DND-41 (cell line): ENCODE results near the gene SLC17A4.

Source experiments
- ATAC-seq: fragments of 200-7000 bp; cut with Tn5 transposase; 3 replicates; pipeline ENCODE4 v1.9.1; 2021; ENCODE audit warnings: low read depth; ENCODE audit not compliant: insufficient read depth
- DNase-seq: peaks from one replicate; pipeline ENCODE4 v3.0.0-alpha.2; 2020
- H2AFZ ChIP-seq: 2 replicates; pipeline ENCODE4 v1.6.0; 2012; ENCODE audit warnings: low read depth, low read length
- H3K27ac ChIP-seq: 2 replicates; pipeline ENCODE4 v1.5.1; 2012; ENCODE audit warnings: low read length, inconsistent platforms
- H3K27me3 ChIP-seq: fragments of 200-600 bp; sonication (generic); 2 replicates; pipeline ENCODE4 v1.6.0; 2012; ENCODE audit warnings: low read length, mild to moderate bottlenecking, inconsistent platforms; ENCODE audit not compliant: insufficient read depth, poor library complexity
- H3K36me3 ChIP-seq: 2 replicates; pipeline ENCODE4 v1.5.1; 2012; ENCODE audit warnings: low read length, inconsistent platforms; ENCODE audit not compliant: insufficient read depth
- H3K4me1 ChIP-seq: 2 replicates; pipeline ENCODE4 v1.5.1; 2012; ENCODE audit warnings: mild to moderate bottlenecking, low read length; ENCODE audit not compliant: insufficient read depth
- H3K4me2 ChIP-seq: 2 replicates; pipeline ENCODE4 v1.6.0; 2012; ENCODE audit warnings: mild to moderate bottlenecking, moderate library complexity, low read length, inconsistent platforms; ENCODE audit not compliant: insufficient read depth
- H3K4me3 ChIP-seq, 2 experiments: fragments of 200-600 bp in 1 of 2; shearing (Covaris generic) in 1 of 2; 2 replicates each; pipeline ENCODE4 v1.5.1; 2012 to 2016; ENCODE audit warnings: inconsistent platforms in 2 of 2, low read length in 2 of 2, mild to moderate bottlenecking in 2 of 2, low read depth in 1 of 2, moderate library complexity in 1 of 2
- H3K79me2 ChIP-seq: 2 replicates; pipeline ENCODE4 v1.6.0; 2012; ENCODE audit warnings: low read length, inconsistent platforms; ENCODE audit not compliant: insufficient read depth
- H3K9ac ChIP-seq: 2 replicates; pipeline ENCODE4 v1.6.0; 2012; ENCODE audit warnings: low read depth, mild to moderate bottlenecking, inconsistent platforms, low read length, moderate library complexity
- H3K9me3 ChIP-seq: 2 replicates; pipeline ENCODE4 v1.5.1; 2012; ENCODE audit warnings: low read length, moderate library complexity, mild to moderate bottlenecking, inconsistent platforms; ENCODE audit not compliant: insufficient read depth, severe bottlenecking
- H4K20me1 ChIP-seq: 2 replicates; pipeline ENCODE4 v1.6.0; 2012; ENCODE audit warnings: low read length; ENCODE audit not compliant: insufficient read depth
- EZH2 ChIP-seq: IDR thresholded peaks from 3 replicates; pipeline ENCODE4 v1.6.1; 2012; ENCODE audit warnings: borderline replicate concordance, low read depth, mild to moderate bottlenecking, moderate library complexity, low read length, inconsistent platforms; ENCODE audit not compliant: severe bottlenecking
- TF ChIP-seq, protein P1 (sequence below): IDR thresholded peaks from 2 replicates; pipeline ENCODE4 v1.5.1; 2012; ENCODE audit warnings: borderline replicate concordance, low read length, moderate library complexity, mild to moderate bottlenecking; ENCODE audit not compliant: poor library complexity, severe bottlenecking; ENCODE audit errors: extremely low read depth

The SLC17A4 gene

DNA sequence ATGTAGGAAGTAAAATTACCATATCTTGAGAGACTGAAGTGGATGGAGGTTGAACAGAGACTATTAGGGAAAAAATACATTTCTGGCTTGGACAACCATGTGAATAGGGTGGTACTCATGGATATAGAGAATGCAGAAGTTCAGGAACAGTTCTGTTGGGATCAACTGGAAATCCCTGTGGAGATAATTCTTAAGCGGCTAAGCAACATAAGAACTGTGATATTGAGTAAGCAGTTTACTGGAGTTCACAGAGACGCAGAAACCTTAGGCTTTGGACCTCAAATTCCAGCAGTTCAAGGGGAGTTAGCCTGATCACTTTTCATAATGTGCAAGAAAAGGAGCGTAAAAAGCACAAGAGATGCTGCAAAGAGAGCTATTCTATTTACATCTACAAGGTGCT, 23.6 kb upstream of the SLC17A4 start:
- Histone ChIP-seq H3K9me3 (no peaks in the 10 kb centered on the region), H3K4me2 (no peak overlapping the region), H3K79me2 (no peaks in the 10 kb centered on the region), H3K9ac (no peak overlapping the region), H4K20me1 (no peaks in the 10 kb centered on the region), H3K4me3 (no peak overlapping the region), H3K27me3 (peaks cover 6% of the 10 kb centered on the region), H3K27ac (no peak overlapping the region), H3K36me3 (no peaks in the 10 kb centered on the region), H2AFZ (no peak overlapping the region), H3K4me1 (no peaks in the 10 kb centered on the region)
- no peak for ATAC-seq
- no peak for DNase-seq
- TF ChIP-seq, protein P1, sequence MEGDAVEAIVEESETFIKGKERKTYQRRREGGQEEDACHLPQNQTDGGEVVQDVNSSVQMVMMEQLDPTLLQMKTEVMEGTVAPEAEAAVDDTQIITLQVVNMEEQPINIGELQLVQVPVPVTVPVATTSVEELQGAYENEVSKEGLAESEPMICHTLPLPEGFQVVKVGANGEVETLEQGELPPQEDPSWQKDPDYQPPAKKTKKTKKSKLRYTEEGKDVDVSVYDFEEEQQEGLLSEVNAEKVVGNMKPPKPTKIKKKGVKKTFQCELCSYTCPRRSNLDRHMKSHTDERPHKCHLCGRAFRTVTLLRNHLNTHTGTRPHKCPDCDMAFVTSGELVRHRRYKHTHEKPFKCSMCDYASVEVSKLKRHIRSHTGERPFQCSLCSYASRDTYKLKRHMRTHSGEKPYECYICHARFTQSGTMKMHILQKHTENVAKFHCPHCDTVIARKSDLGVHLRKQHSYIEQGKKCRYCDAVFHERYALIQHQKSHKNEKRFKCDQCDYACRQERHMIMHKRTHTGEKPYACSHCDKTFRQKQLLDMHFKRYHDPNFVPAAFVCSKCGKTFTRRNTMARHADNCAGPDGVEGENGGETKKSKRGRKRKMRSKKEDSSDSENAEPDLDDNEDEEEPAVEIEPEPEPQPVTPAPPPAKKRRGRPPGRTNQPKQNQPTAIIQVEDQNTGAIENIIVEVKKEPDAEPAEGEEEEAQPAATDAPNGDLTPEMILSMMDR: no peak
- no peak for TF ChIP-seq EZH2

DNA sequence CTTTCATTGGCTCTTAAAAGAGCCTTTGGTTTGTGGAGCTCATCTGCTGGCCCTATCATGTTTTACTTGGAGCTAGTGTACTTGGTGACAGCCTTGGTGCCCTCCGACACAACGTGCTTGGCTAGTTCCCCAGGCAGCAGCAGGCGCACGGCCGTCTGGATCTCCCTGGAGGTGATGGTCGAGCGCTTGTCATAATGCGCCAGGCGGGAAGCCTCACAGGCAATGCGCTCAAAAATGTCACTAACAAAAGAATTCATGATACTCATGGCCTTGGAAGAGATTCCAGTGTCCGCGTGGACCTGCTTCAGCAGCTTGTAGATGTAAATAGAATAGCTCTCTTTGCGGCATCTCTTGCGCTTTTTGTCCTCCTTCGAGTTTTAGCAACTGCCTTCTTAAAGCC, 22.8 kb upstream of the SLC17A4 start:
- TF ChIP-seq, protein P1: no peak
- no peak for TF ChIP-seq EZH2
- ATAC-seq: no peak
- Histone ChIP-seq H3K27me3 (peaks cover 6% of the 10 kb centered on the region), H3K9ac (no peak overlapping the region), H3K4me3 (no peak overlapping the region), H3K27ac (no peak overlapping the region), H3K4me2 (no peak overlapping the region), H2AFZ (no peak overlapping the region), H3K79me2 (no peaks in the 10 kb centered on the region), H3K4me1 (no peaks in the 10 kb centered on the region), H3K9me3 (peaks cover 6% of the 10 kb centered on the region), H3K36me3 (no peaks in the 10 kb centered on the region), H4K20me1 (no peaks in the 10 kb centered on the region)
- DNase-seq: no peak

DNA sequence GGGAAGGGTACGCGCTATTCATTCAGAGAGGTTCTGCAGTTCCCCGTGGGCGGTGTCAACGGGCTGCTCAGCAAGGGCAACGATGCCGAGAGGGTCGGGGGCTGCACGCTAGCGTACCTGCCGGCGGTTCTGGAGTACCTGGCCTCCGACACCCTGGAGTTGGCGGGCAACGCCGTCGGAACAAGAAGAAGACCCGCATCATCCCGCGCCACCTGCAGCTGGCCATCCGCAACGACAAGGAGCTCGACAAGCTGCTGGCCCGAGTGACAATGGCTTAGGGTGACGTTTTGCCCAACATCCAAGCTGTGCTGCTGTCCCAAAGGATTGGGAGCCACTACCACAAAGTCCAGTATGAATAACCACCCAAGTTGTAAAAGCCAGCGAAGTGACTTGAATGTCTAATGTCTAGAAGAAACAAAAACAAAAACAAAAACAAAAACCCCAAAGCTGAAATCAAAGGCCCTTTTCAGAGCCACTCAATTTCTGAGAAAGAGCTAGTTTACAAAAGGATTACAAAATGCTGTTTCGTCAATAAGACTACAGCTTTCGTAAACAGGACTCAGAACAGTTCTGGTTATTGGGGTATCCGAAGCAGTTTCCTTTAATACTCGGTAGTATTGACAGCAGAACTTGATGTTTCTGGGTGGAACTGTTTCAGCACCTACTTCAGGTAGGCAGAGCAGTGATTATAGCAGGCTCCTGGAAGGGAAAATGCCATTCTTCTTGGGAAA, 21.9 kb upstream of the SLC17A4 start:
- Histone ChIP-seq H3K79me2 (no peaks in the 10 kb centered on the region), H3K4me3 (no peak overlapping the region), H3K4me1 (no peaks in the 10 kb centered on the region), H3K9ac (no peak overlapping the region), H3K27ac (no peak overlapping the region), H2AFZ (no peak overlapping the region), H4K20me1 (no peaks in the 10 kb centered on the region), H3K27me3 (peaks cover 6% of the 10 kb centered on the region), H3K36me3 (no peaks in the 10 kb centered on the region), H3K4me2 (no peak overlapping the region), H3K9me3 (peaks cover 12% of the 10 kb centered on the region)
- no peak for ATAC-seq
- DNase-seq: no peak
- no peak for TF ChIP-seq EZH2
- TF ChIP-seq, protein P1: no peak
